Loucy (cell line): ENCODE measurements around the gene CDH4.

Experiments
- CTCF ChIP-seq: fragments of 200-600 bp; sonication (generic); conservative IDR thresholded peaks from 2 replicates; pipeline ENCODE4 v1.5.1; 2014; ENCODE audit warnings: mild to moderate bottlenecking, antibody characterized with exemption, low read length
- EZH2phosphoT487 ChIP-seq: fragments of 200-600 bp; IDR thresholded peaks from 2 replicates; pipeline ENCODE4 v1.6.1; 2018; ENCODE audit warnings: antibody characterized with exemption, mild to moderate bottlenecking, moderate library complexity, borderline replicate concordance

GRCh38 chr20:61818746-61819573, 566.9 kb downstream of the CDH4 start:
- no peak for TF ChIP-seq CTCF
- no peak for TF ChIP-seq EZH2phosphoT487
